Measurements from ENCODE around the gene APEX1.

DNA sequence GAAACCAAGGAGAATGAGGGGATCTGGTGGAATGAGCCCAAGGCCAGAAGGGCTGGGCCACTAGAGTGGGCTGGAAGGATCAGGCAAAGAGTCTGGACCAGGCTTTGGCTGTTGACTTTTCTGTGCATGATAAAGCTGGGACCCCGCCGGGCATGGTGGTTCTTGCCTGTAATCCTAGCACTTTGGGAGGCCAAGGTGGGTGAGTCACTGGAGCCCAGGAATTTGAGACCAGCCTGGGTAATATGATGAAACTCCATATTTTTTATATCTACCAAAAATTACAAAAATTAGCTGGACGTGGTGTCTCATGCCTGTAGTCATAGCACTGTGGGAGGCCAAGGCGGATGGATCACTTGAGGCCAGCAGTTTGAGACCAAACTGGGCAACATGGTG, 18.7 kb upstream of the APEX1 start:
- TF ChIP-seq, protein P1, sequence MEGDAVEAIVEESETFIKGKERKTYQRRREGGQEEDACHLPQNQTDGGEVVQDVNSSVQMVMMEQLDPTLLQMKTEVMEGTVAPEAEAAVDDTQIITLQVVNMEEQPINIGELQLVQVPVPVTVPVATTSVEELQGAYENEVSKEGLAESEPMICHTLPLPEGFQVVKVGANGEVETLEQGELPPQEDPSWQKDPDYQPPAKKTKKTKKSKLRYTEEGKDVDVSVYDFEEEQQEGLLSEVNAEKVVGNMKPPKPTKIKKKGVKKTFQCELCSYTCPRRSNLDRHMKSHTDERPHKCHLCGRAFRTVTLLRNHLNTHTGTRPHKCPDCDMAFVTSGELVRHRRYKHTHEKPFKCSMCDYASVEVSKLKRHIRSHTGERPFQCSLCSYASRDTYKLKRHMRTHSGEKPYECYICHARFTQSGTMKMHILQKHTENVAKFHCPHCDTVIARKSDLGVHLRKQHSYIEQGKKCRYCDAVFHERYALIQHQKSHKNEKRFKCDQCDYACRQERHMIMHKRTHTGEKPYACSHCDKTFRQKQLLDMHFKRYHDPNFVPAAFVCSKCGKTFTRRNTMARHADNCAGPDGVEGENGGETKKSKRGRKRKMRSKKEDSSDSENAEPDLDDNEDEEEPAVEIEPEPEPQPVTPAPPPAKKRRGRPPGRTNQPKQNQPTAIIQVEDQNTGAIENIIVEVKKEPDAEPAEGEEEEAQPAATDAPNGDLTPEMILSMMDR (IDR thresholded peaks at IDR 0.05; ENCODE audit: low read depth, low read length, poor library complexity, severe bottlenecking), result no peak
- no peak for TF ChIP-seq EZH2phosphoT487 (IDR thresholded peaks at IDR 0.05; ENCODE audit: borderline replicate concordance, low read length)
